Measurements from ENCODE around the gene MRPS15. TPM values are rescaled to one million over a fixed set of nuclear protein-coding genes. Genes with fewer than 3 reads are reported as not detected.
A peak's percentile ranks its signal among the peaks of the same experiment; 100 is the strongest.
"Not testable (repeated sequence)": the region's sequence is repeated elsewhere in the genome, so short reads cannot be mapped to it uniquely, and the experiment has no call there.

MRPS15 gene
- total RNA-seq, 2 donors from 2014 or later, result 113 to 117 TPM

GRCh38 chr1:36487906-36488305 is 23.7 kb upstream of the MRPS15 start:
- Mint-ChIP-seq H3K36me3 (no peaks in the 10 kb centered on the region), H3K27ac (no peak overlapping the region), H3K9me3 (no peaks in the 10 kb centered on the region)
- DNase-seq (ENCODE audit: low spot score in 2 of 2) (peak in 1 of 2 donors; percentile 25), ATAC-seq (no peak)

- H3K27ac Mint-ChIP-seq, result peak overlapping the region in 1 of 2 donors; percentile 37
- not testable (repeated sequence) for H3K36me3 Mint-ChIP-seq, H3K9me3 Mint-ChIP-seq, ATAC-seq
- DNase-seq (ENCODE audit: low spot score in 2 of 2), result peak in 1 of 2 donors; percentile 42
These were observed 23.1 kb upstream of the MRPS15 start for GRCh38 chr1:36487336-36487725.

GRCh38 chr1:36486439-36487335 is 22.5 kb upstream of the MRPS15 start:
- Mint-ChIP-seq H3K27ac (peak overlapping the region in 1 of 2 donors; percentile 52), H3K9me3 (no peaks in the 10 kb centered on the region), H3K36me3 (no peaks in the 10 kb centered on the region)
- no peak for DNase-seq (ENCODE audit: low spot score in 2 of 2)
- no peak for ATAC-seq

- no peak for ATAC-seq
- no peak for DNase-seq (ENCODE audit: low spot score in 2 of 2)
- H3K9me3 Mint-ChIP-seq, result no peaks in the 10 kb centered on the region
- no peaks in the 10 kb centered on the region for H3K36me3 Mint-ChIP-seq
- peak overlapping the region in 1 of 2 donors; percentile 52 for H3K27ac Mint-ChIP-seq
These were observed 21.9 kb upstream of the MRPS15 start for GRCh38 chr1:36486093-36486438.

GRCh38 chr1:36484099-36484498 is 19.9 kb upstream of the MRPS15 start:
- Mint-ChIP-seq H3K9me3 (no peaks in the 10 kb centered on the region), H3K27ac (no peak overlapping the region), H3K36me3 (no peaks in the 10 kb centered on the region)
- ATAC-seq (no peak), DNase-seq (ENCODE audit: low spot score in 2 of 2) (no peak)

- ATAC-seq (no peak), DNase-seq (ENCODE audit: low spot score in 2 of 2) (no peak)
- Mint-ChIP-seq H3K36me3 (no peaks in the 10 kb centered on the region), H3K9me3 (no peaks in the 10 kb centered on the region), H3K27ac (peak within 1 kb of the TSS; percentile 47 to 70)
These were observed 18.7 kb upstream of the MRPS15 start, which contains the start of gene CSF3R for GRCh38 chr1:36482724-36483388. Gene CSF3R (minus strand): TSS chr1:36482913. CDS start chr1:36479496, 3,417 bp downstream.

- ATAC-seq, result peak; percentile 40 to 64
- no peaks in the 10 kb centered on the region for H3K9me3 Mint-ChIP-seq
- DNase-seq (ENCODE audit: low spot score in 2 of 2), result no peak
- no peaks in the 10 kb centered on the region for H3K36me3 Mint-ChIP-seq
- H3K27ac Mint-ChIP-seq, result peak overlapping the region; percentile 47 to 70
These were observed 17.9 kb upstream of the MRPS15 start for GRCh38 chr1:36481771-36482723.

DNA sequence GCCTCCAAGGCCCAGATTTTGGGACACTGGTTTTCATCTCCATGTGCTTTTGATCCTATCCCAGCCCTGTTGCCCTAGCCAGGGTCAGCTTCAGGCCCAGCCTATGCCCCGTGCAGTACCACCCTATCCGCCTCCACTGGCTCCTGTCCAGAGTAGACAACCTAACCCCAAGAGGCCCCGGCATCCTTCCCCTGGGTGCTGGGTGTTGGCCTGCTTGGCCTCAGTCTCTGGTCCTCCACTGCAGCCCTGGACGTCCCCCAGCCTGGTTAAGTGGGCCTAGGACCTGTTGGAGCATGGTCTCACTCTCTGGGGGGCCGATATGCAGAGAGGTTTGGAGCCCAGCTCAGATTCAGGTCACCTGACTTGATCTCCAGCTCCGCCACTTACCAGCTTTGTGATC is 16.9 kb upstream of the MRPS15 start:
- Mint-ChIP-seq H3K9me3 (no peaks in the 10 kb centered on the region), H3K27ac (no peak overlapping the region), H3K36me3 (no peaks in the 10 kb centered on the region)
- peak in 1 of 2 donors; percentile 30 for DNase-seq (ENCODE audit: low spot score in 2 of 2)
- ATAC-seq, result no peak

- H3K36me3 Mint-ChIP-seq, result no peaks in the 10 kb centered on the region
- no peak for ATAC-seq
- peak in 1 of 2 donors; percentile 47 for DNase-seq (ENCODE audit: low spot score in 2 of 2)
- no peaks in the 10 kb centered on the region for H3K9me3 Mint-ChIP-seq
- H3K27ac Mint-ChIP-seq, result no peak overlapping the region
These were observed 16.0 kb upstream of the MRPS15 start for GRCh38 chr1:36480161-36480560.

DNA sequence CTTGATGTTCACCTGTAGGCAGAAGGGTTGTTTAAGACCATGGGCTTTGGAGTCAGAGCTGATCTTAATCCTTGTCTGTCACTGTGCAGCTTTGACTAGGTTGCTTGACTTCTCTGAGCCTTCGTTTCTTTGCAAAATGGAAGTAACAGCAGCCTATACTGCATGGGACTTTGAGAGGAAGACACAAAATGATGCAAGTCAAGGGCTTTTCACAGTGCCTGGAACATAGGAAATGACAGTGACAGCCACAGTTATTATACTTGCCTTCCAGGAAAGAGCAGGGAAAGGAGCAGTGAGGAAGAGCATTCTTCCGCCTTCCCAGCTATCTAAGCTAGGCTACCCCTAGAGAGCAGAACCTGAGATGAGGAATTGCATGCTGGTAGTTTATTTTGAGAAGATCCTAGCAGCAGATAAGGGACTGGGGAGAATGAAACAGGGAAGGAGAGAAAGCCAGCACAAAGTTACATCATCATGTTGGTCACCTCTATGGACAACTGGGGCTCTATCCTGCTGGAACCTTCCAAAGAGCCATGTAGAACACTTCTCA is 15.4 kb upstream of the MRPS15 start:
- DNase-seq (ENCODE audit: low spot score in 2 of 2) (no peak), ATAC-seq (no peak)
- Mint-ChIP-seq H3K27ac (no peak overlapping the region), H3K9me3 (no peaks in the 10 kb centered on the region), H3K36me3 (no peaks in the 10 kb centered on the region)

- not testable (repeated sequence) for ATAC-seq; H3K36me3 Mint-ChIP-seq; DNase-seq (ENCODE audit: low spot score in 2 of 2); H3K9me3 Mint-ChIP-seq; H3K27ac Mint-ChIP-seq
These were observed 13.4 kb upstream of the MRPS15 start for GRCh38 chr1:36477615-36478014.

DNA sequence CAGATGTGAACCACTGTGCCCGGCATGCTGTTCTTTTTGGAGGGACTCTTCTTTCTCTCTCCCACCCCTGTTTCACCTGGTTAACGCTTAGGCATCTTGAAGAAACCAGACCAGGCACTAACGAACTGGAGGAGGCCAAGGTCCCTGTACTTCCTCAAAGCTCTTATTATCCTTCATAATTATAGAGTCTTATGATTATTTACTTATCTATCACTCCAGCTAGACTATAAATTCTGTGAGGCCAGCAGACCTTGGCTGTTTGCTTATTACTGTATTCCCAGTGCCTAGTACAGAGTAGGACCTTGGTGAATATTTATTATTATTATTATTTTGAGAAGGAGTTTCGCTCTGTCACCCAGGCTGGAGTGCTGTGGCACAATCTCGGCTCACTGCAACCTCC is 12.8 kb upstream of the MRPS15 start:
- Mint-ChIP-seq H3K27ac (no peak overlapping the region), H3K36me3 (no peaks in the 10 kb centered on the region), H3K9me3 (no peaks in the 10 kb centered on the region)
- ATAC-seq (no peak), DNase-seq (ENCODE audit: low spot score in 2 of 2) (no peak)

DNA sequence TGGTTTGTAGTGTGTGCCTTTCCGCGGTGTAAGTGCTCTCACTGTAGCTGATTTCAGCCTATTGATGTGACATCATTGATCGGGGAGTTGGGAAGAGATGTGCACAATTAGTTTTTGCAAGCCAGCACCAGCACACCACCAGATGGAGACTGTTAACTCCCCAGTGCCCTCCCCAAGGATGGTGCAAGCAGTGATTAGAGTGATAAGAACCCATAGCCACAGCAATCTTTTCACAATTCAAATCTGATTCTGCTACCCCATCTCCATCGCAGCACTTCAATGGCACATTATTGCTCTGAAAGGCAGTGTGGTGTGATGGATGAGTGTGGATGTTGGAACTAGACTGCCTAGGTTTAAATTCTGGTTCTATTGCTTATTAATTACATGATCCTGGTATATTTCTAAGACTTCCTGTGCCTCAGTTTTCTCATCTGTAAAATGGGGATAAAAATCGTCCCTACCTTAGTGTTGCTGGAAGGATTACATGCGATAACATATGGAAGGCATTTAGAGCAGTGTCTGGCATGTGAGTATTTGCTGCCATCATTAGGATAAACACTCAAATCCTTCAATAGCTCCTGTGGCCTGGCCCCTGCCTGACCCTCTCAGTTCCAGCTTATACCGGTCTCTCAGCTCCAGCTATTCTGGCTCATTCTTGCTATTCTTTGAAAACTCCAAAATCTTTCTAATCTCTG is 11.9 kb upstream of the MRPS15 start:
- no peaks in the 10 kb centered on the region for H3K36me3 Mint-ChIP-seq
- ATAC-seq (no peak), DNase-seq (ENCODE audit: low spot score in 2 of 2) (no peak)
- no peaks in the 10 kb centered on the region for H3K9me3 Mint-ChIP-seq
- no peak overlapping the region for H3K27ac Mint-ChIP-seq

DNA sequence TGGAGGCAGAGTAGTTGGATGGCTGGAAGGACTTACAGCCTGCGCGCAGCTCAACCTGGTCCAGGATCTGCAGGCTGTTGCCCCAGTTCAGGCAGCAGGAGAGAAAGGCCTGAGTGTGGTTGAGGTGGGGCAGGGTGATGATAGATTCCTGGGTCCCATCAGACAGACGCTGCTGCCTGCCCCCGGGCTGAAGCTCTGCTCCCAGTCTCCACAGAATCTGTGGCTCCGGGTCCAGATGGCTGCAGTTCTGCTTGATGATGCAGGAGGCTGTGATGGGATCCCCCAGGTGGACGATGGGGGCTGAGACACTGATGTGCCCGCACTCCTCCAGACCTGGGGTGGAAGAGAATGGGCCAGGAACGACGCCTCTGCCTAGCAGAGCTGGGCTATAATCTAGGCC is 11.2 kb upstream of the MRPS15 start:
- ATAC-seq (no peak), DNase-seq (ENCODE audit: low spot score in 2 of 2) (no peak)
- Mint-ChIP-seq H3K27ac (no peak overlapping the region), H3K9me3 (no peaks in the 10 kb centered on the region), H3K36me3 (no peaks in the 10 kb centered on the region)

DNA sequence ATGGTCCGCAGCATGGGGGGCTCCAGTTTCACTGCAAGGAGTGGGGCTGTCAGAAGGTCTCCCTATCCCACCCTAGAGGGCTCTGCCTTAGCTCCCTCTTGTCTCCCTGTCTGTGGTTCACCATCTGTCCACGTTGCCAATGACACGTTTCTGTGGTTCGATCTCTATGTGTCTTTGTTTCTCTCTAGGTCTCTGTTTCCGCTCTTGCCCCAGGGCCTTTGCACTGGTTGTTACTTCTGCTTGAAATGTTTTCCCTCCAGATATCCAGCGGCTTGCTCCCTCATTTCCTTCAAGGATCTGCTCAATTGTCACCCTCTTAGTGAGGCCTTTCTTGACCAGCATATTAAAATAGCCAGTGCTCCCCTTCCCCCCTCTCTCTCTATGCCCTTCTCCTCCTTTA is 8.5 kb upstream of the MRPS15 start:
- no peaks in the 10 kb centered on the region for H3K9me3 Mint-ChIP-seq
- no peak for DNase-seq (ENCODE audit: low spot score in 2 of 2)
- H3K36me3 Mint-ChIP-seq, result no peaks in the 10 kb centered on the region
- no peak for ATAC-seq
- peak overlapping the region in 1 of 2 donors; percentile 41 for H3K27ac Mint-ChIP-seq
